ENCODE measurements around the gene C1QTNF4. TPM values are rescaled to one million over a fixed set of nuclear protein-coding genes. Genes with fewer than 3 reads are reported as not detected.
"Not testable (repeated sequence)": the region's sequence is repeated elsewhere in the genome, so short reads cannot be mapped to it uniquely, and the experiment has no call there.

Gene C1QTNF4
- total and polyA plus RNA-seq, 2 donors (not counting 1 experiment from before 2014, with no cell fraction given) = 1.6 TPM; not detected in 1

- H3K27ac ChIP-seq (ENCODE audit: low read length in 2 of 2) = no peak overlapping the region
- H3K27ac Mint-ChIP-seq = no peak overlapping the region
- TF ChIP-seq EZH2 (IDR thresholded peaks at IDR 0.05; ENCODE audit: borderline replicate concordance, insufficient read depth, low read depth, low read length, poor library complexity, severe bottlenecking) = no peak
- no peak for TF ChIP-seq CTCF (IDR thresholded peaks at IDR 0.05)
- ChIA-PET POLR2A (interaction anchor here (1.1 kb wide), 1 partner anchor 17 kb away, joined by 6 read pairs; no protein-coding TSS in a partner anchor), CTCF (interaction anchor here (0.7 kb wide), 1 partner anchor 75 kb away, joined by 3 read pairs; no protein-coding TSS in a partner anchor)
- peaks cover 28% of the 10 kb centered on the region for H3K79me2 ChIP-seq (ENCODE audit: control insufficient read depth, insufficient read depth, low read length)
- H3K4me1 Mint-ChIP-seq = peaks cover 10% of the 10 kb centered on the region
- DNase-seq = no peak
- no peaks in the 10 kb centered on the region for H3K36me3 ChIP-seq (replicated peaks in 1 of 2; ENCODE audit: control extremely low read depth in 1 of 2, control insufficient read depth in 1 of 2, extremely low read depth in 1 of 2, insufficient read depth in 2 of 2, low read length in 1 of 2)
- H3K9ac ChIP-seq (ENCODE audit: low read length) = no peak overlapping the region
- intact Hi-C loops (cut with micrococcal nuclease) = no loop called here
- no peak overlapping the region for H3K4me3 ChIP-seq (ENCODE audit: control extremely low read depth in 1 of 5, extremely low read depth in 1 of 5, insufficient read depth in 1 of 5, low read depth in 2 of 5, low read length in 4 of 5)
- H3K9me3 Mint-ChIP-seq (ENCODE audit: insufficient read depth) = no peaks in the 10 kb centered on the region
- no peaks in the 10 kb centered on the region for H3K27me3 Mint-ChIP-seq
- H3K27me3 ChIP-seq (replicated peaks in 1 of 4; ENCODE audit: control extremely low read depth in 1 of 4, control insufficient read depth in 3 of 4, insufficient read depth in 4 of 4, low read length in 3 of 4) = no peaks in the 10 kb centered on the region
- no peaks in the 10 kb centered on the region for H3K9me3 ChIP-seq (ENCODE audit: control extremely low read depth in 1 of 3, control insufficient read depth in 2 of 3, insufficient read depth in 1 of 3, low read length in 2 of 3)
- no peaks in the 10 kb centered on the region for H4K20me1 ChIP-seq (ENCODE audit: control insufficient read depth, insufficient read depth, low read length, poor library complexity, severe bottlenecking)
- 95% methylated on average over 2 of the region's 2 CpGs for WGBS (ENCODE audit: insufficient coverage)
- H3K4me1 ChIP-seq (ENCODE audit: control insufficient read depth in 2 of 2, insufficient read depth in 2 of 2, low read length in 2 of 2) = peaks cover 3 to 9% of the 10 kb centered on the region in 2 donors
- H3K4me2 ChIP-seq (replicated peaks; ENCODE audit: low read depth, low read length, poor library complexity, severe bottlenecking) = no peak overlapping the region
- H2AFZ ChIP-seq (ENCODE audit: insufficient read depth, low read depth, low read length, poor library complexity, severe bottlenecking) = no peak overlapping the region
- H3K4me3 Mint-ChIP-seq = no peak overlapping the region
- no peak for ATAC-seq (ENCODE audit: low read depth)
Measured at GRCh38 chr11:47560426-47560825, 33.8 kb downstream of the C1QTNF4 start.

GRCh38 chr11:47558695-47559094, 35.5 kb downstream of the C1QTNF4 start:
- Mint-ChIP-seq H3K9me3 (ENCODE audit: insufficient read depth) (no peaks in the 10 kb centered on the region), H3K4me1 (peaks cover 3% of the 10 kb centered on the region), H3K4me3 (no peak overlapping the region), H3K27ac (no peak overlapping the region), H3K27me3 (no peaks in the 10 kb centered on the region)
- DNase-seq = no peak
- POLR2A ChIA-PET = interaction anchor here (0.6 kb wide), 2 partner anchors 105 to 634 kb away, joined by 3 read pairs; no protein-coding TSS in a partner anchor
- Histone ChIP-seq H3K9me3 (ENCODE audit: control extremely low read depth in 1 of 3, control insufficient read depth in 2 of 3, insufficient read depth in 1 of 3, low read length in 2 of 3) (no peaks in the 10 kb centered on the region), H3K4me2 (replicated peaks; ENCODE audit: low read depth, low read length, poor library complexity, severe bottlenecking) (no peak overlapping the region), H3K79me2 (ENCODE audit: control insufficient read depth, insufficient read depth, low read length) (peaks cover 21% of the 10 kb centered on the region), H3K9ac (ENCODE audit: low read length) (no peak overlapping the region), H3K4me1 (ENCODE audit: control insufficient read depth in 2 of 2, insufficient read depth in 2 of 2, low read length in 2 of 2) (peaks cover 0 to 2% of the 10 kb centered on the region in 2 donors), H2AFZ (ENCODE audit: insufficient read depth, low read depth, low read length, poor library complexity, severe bottlenecking) (no peak overlapping the region), H4K20me1 (ENCODE audit: control insufficient read depth, insufficient read depth, low read length, poor library complexity, severe bottlenecking) (no peaks in the 10 kb centered on the region), H3K36me3 (replicated peaks in 1 of 2; ENCODE audit: control extremely low read depth in 1 of 2, control insufficient read depth in 1 of 2, extremely low read depth in 1 of 2, insufficient read depth in 2 of 2, low read length in 1 of 2) (no peaks in the 10 kb centered on the region), H3K27ac (ENCODE audit: low read length in 2 of 2) (no peak overlapping the region), H3K4me3 (ENCODE audit: control extremely low read depth in 1 of 5, extremely low read depth in 1 of 5, insufficient read depth in 1 of 5, low read depth in 2 of 5, low read length in 4 of 5) (no peak overlapping the region), H3K27me3 (replicated peaks in 1 of 4; ENCODE audit: control extremely low read depth in 1 of 4, control insufficient read depth in 3 of 4, insufficient read depth in 4 of 4, low read length in 3 of 4) (no peaks in the 10 kb centered on the region)
- CTCF ChIA-PET = interaction anchor here (0.7 kb wide), 1 partner anchor 25 kb away, joined by 3 read pairs; no protein-coding TSS in a partner anchor
- no CpG with 5 or more reads among the region's 1 CpG for WGBS (ENCODE audit: insufficient coverage)
- intact Hi-C loops (cut with micrococcal nuclease) = loop anchor here (10.0 kb wide), 2 partner anchors 624 to 1624 kb away; partner anchors contain the start of gene CSTPP1
- no peak for ATAC-seq (ENCODE audit: low read depth)
- TF ChIP-seq EZH2 (IDR thresholded peaks at IDR 0.05; ENCODE audit: borderline replicate concordance, insufficient read depth, low read depth, low read length, poor library complexity, severe bottlenecking) = no peak
- TF ChIP-seq CTCF (IDR thresholded peaks at IDR 0.05) = no peak

- ATAC-seq (ENCODE audit: low read depth); H3K27me3 Mint-ChIP-seq; H2AFZ ChIP-seq (ENCODE audit: insufficient read depth, low read depth, low read length, poor library complexity, severe bottlenecking); H3K9me3 Mint-ChIP-seq (ENCODE audit: insufficient read depth); H3K27ac Mint-ChIP-seq; H3K36me3 ChIP-seq (replicated peaks in 1 of 2; ENCODE audit: control extremely low read depth in 1 of 2, control insufficient read depth in 1 of 2, extremely low read depth in 1 of 2, insufficient read depth in 2 of 2, low read length in 1 of 2); H3K9ac ChIP-seq (ENCODE audit: low read length); H3K4me3 Mint-ChIP-seq; H3K4me2 ChIP-seq (replicated peaks; ENCODE audit: low read depth, low read length, poor library complexity, severe bottlenecking); H3K4me3 ChIP-seq (ENCODE audit: control extremely low read depth in 1 of 5, extremely low read depth in 1 of 5, insufficient read depth in 1 of 5, low read depth in 2 of 5, low read length in 4 of 5); H3K27me3 ChIP-seq (replicated peaks in 1 of 4; ENCODE audit: control extremely low read depth in 1 of 4, control insufficient read depth in 3 of 4, insufficient read depth in 4 of 4, low read length in 3 of 4); H4K20me1 ChIP-seq (ENCODE audit: control insufficient read depth, insufficient read depth, low read length, poor library complexity, severe bottlenecking); H3K9me3 ChIP-seq (ENCODE audit: control extremely low read depth in 1 of 3, control insufficient read depth in 2 of 3, insufficient read depth in 1 of 3, low read length in 2 of 3); DNase-seq; H3K27ac ChIP-seq (ENCODE audit: low read length in 2 of 2): not testable (repeated sequence)
- 97% methylated on average over 8 of the region's 12 CpGs for WGBS (ENCODE audit: insufficient coverage)
- intact Hi-C loops (cut with micrococcal nuclease) = loop anchor here (10.0 kb wide), 2 partner anchors 622 to 1622 kb away; partner anchors contain the start of gene CSTPP1
- ChIA-PET CTCF (interaction anchor here (1.9 kb wide), 1 partner anchor 21 kb away, joined by 5 read pairs; the partner anchor contains the start of genes KBTBD4 and NDUFS3), POLR2A (interaction anchor here (0.7 kb wide), 1 partner anchor 78 kb away, joined by 3 read pairs; no protein-coding TSS in a partner anchor)
- H3K4me1 Mint-ChIP-seq = peaks cover 11% of the 10 kb centered on the region
- peaks cover 30% of the 10 kb centered on the region for H3K79me2 ChIP-seq (ENCODE audit: control insufficient read depth, insufficient read depth, low read length)
- H3K4me1 ChIP-seq (ENCODE audit: control insufficient read depth in 2 of 2, insufficient read depth in 2 of 2, low read length in 2 of 2) = peaks cover 3 to 10% of the 10 kb centered on the region in 2 donors
Measured at GRCh38 chr11:47557004-47557403, 37.2 kb downstream of the C1QTNF4 start.

Measured in B cell (primary cell).